Lower leg skin (tissue), 3 donors: ENCODE results near the gene REC8.

ENCODE experiments used
- CTCF ChIP-seq, 3 donors: fragments of 450-650 bp; IDR thresholded peaks; one replicate each; pipeline ENCODE4 v1.5.1; 2016; ENCODE audit warnings: antibody characterized with exemption in 3 of 3, mild to moderate bottlenecking in 3 of 3, moderate library complexity in 2 of 3
- POLR2A ChIP-seq, 2 donors: fragments of 450-650 bp; IDR thresholded peaks; one replicate each; pipeline ENCODE4 v1.6.1; 2016 to 2017; ENCODE audit warnings: antibody characterized with exemption in 2 of 2, mild to moderate bottlenecking in 1 of 2, moderate library complexity in 1 of 2

GRCh38 chr14:24127673-24128072, 44.2 kb upstream of the REC8 start:
- TF ChIP-seq CTCF (IDR thresholded peaks at IDR 0.05), result no peak
- no peak for TF ChIP-seq POLR2A (IDR thresholded peaks at IDR 0.05)
